Glomerular endothelial cell (primary cell): ENCODE results near the gene FBXL2. TPM values are rescaled to one million over a fixed set of nuclear protein-coding genes. Genes with fewer than 3 reads are reported as not detected.
A peak's percentile ranks its signal among the peaks of the same experiment; 100 is the strongest.
"Not testable (repeated sequence)": the region's sequence is repeated elsewhere in the genome, so short reads cannot be mapped to it uniquely, and the experiment has no call there.

Experiments
- DNase-seq: peaks from one replicate; pipeline ENCODE4 v3.0.0-alpha.2; 2011; ENCODE audit warnings: low read depth, low spot score; ENCODE audit errors: extremely low read depth
- total RNA-seq: library from RNA; depleted of rRNA; stranded (reverse); fragments of >200 nt; gene quantifications from 2 replicates; pipeline ENCODE4 v1.2.3, GENCODE V29; 2015

The FBXL2 gene
- total RNA-seq, 1 donor from 2014 or later = 31.0 TPM

GRCh38 chr3:33380653-33381052 is 103.4 kb downstream of the FBXL2 start:
- DNase-seq = no peak

GRCh38 chr3:33383951-33384350 is 106.7 kb downstream of the FBXL2 start:
- DNase-seq = no peak

GRCh38 chr3:33385423-33385822 is 108.2 kb downstream of the FBXL2 start:
- DNase-seq = no peak

GRCh38 chr3:33386631-33387030 is 109.4 kb downstream of the FBXL2 start:
- DNase-seq = no peak

- DNase-seq = peak; percentile 27
These were observed 111.3 kb downstream of the FBXL2 start for GRCh38 chr3:33388374-33389100.

GRCh38 chr3:33389908-33390307 is 112.7 kb downstream of the FBXL2 start:
- DNase-seq = no peak

- DNase-seq = no peak
These were observed 114.2 kb downstream of the FBXL2 start for GRCh38 chr3:33391255-33391995.

- DNase-seq = no peak
These were observed 114.9 kb downstream of the FBXL2 start for GRCh38 chr3:33392144-33392543.

- peak; percentile 55 for DNase-seq
These were observed 115.5 kb downstream of the FBXL2 start for GRCh38 chr3:33392703-33393125.

- DNase-seq = no peak
These were observed 117.3 kb downstream of the FBXL2 start for GRCh38 chr3:33394403-33395054.

GRCh38 chr3:33395900-33396299 is 118.7 kb downstream of the FBXL2 start:
- no peak for DNase-seq

- DNase-seq = no peak
These were observed 121.2 kb downstream of the FBXL2 start for GRCh38 chr3:33398410-33398809.

- DNase-seq = no peak
These were observed 124.5 kb downstream of the FBXL2 start for GRCh38 chr3:33401781-33402180.

GRCh38 chr3:33402936-33403335 is 125.7 kb downstream of the FBXL2 start:
- no peak for DNase-seq

- DNase-seq = no peak
These were observed 126.5 kb downstream of the FBXL2 start for GRCh38 chr3:33403756-33404155.

GRCh38 chr3:33410816-33411215 is 133.6 kb downstream of the FBXL2 start:
- not testable (repeated sequence) for DNase-seq

- no peak for DNase-seq
These were observed 139.9 kb downstream of the FBXL2 start for GRCh38 chr3:33417066-33417673.

- no peak for DNase-seq
These were observed 142.7 kb downstream of the FBXL2 start for GRCh38 chr3:33419948-33420347.

GRCh38 chr3:33420966-33421365 is 143.7 kb downstream of the FBXL2 start:
- no peak for DNase-seq

GRCh38 chr3:33424606-33425452 is 147.6 kb downstream of the FBXL2 start:
- DNase-seq = no peak
